Measurements from ENCODE around the gene E2F6. TPM values are rescaled to one million over a fixed set of nuclear protein-coding genes. Genes with fewer than 3 reads are reported as not detected.

E2F6 gene
- total and polyA plus RNA-seq, 2 of the 4 experiments (the other 2 are of a cell fraction) = 8.2 to 10.9 TPM

- H3K36me3 ChIP-seq (ENCODE audit: control insufficient read depth, insufficient read depth, low read length) = no peaks in the 10 kb centered on the region
- no peak overlapping the region for H2AK5ac ChIP-seq (ENCODE audit: low read depth, low read length)
- H3K18ac ChIP-seq (ENCODE audit: low read depth, low read length) = no peak overlapping the region
- H3K14ac ChIP-seq (replicated peaks; ENCODE audit: low read depth, low read length) = no peak overlapping the region
- no peak overlapping the region for H3K9ac ChIP-seq (ENCODE audit: low read depth, low read length)
- no CpG with 5 or more reads among the region's 2 CpGs for WGBS, 2 experiments (ENCODE audit: extremely low coverage in 2 of 2, insufficient read length in 1 of 2)
- H3K79me1 ChIP-seq (ENCODE audit: low read depth in 1 of 2, low read length in 2 of 2) = no peaks in the 10 kb centered on the region
- H4K8ac ChIP-seq (ENCODE audit: low read depth in 2 of 2, low read length in 2 of 2) = no peak overlapping the region
- POLR2A ChIA-PET (ENCODE audit: unreplicated experiment) = no interaction called here
- no peak overlapping the region for H2AFZ ChIP-seq (replicated peaks; ENCODE audit: low read length, poor library complexity)
- CTCF ChIA-PET = no interaction called here
- no peaks in the 10 kb centered on the region for H3K9me1 ChIP-seq (ENCODE audit: insufficient read depth, low read length)
- no peaks in the 10 kb centered on the region for H4K20me1 ChIP-seq (ENCODE audit: insufficient read depth, low read length)
- no peaks in the 10 kb centered on the region for H3K9me3 ChIP-seq (ENCODE audit: control insufficient read depth, insufficient read depth, low read length)
- H3K56ac ChIP-seq (ENCODE audit: extremely low read depth, insufficient read depth, low read length) = no peak overlapping the region
- H3K4me2 ChIP-seq (ENCODE audit: low read depth, low read length) = no peak overlapping the region
- H3K4me3 ChIP-seq (ENCODE audit: insufficient read depth, low read depth, low read length) = no peak overlapping the region
- H2AK9ac ChIP-seq (replicated peaks; ENCODE audit: low read depth, low read length, poor library complexity) = no peak overlapping the region
- H2BK5ac ChIP-seq (ENCODE audit: low read depth, low read length, poor library complexity, severe bottlenecking) = no peak overlapping the region
- H3K23ac ChIP-seq (ENCODE audit: low read depth, low read length) = no peak overlapping the region
- no peak overlapping the region for H2BK20ac ChIP-seq (ENCODE audit: low read depth, low read length)
- H3K27me3 ChIP-seq (ENCODE audit: control insufficient read depth, insufficient read depth, low read length) = peaks cover 55% of the 10 kb centered on the region
- intact Hi-C loops (cut with micrococcal nuclease) = no loop called here
- TF ChIP-seq RAD21 (IDR thresholded peaks at IDR 0.05; ENCODE audit: low read length) (no peak), SMC3 (IDR thresholded peaks at IDR 0.05; ENCODE audit: low read depth, low read length) (no peak), CEBPB (IDR thresholded peaks at IDR 0.05; ENCODE audit: low read depth, low read length) (no peak), FOS (IDR thresholded peaks at IDR 0.05; ENCODE audit: low read depth, low read length) (no peak), RCOR1 (IDR thresholded peaks at IDR 0.05; ENCODE audit: insufficient replicate concordance, low read length) (no peak), RFX5 (IDR thresholded peaks at IDR 0.05; ENCODE audit: low read depth, low read length) (no peak), CHD1 (IDR thresholded peaks at IDR 0.05; ENCODE audit: low read depth, low read length) (no peak), USF2 (IDR thresholded peaks at IDR 0.05; ENCODE audit: low read depth, low read length) (no peak), BHLHE40 (IDR thresholded peaks at IDR 0.05; ENCODE audit: low read depth, low read length) (no peak), MAZ (IDR thresholded peaks at IDR 0.05; ENCODE audit: borderline replicate concordance, low read depth, low read length) (no peak), POLR2A (IDR thresholded peaks at IDR 0.05; ENCODE audit: low read depth, low read length) (no peak), MAFK (IDR thresholded peaks at IDR 0.05; ENCODE audit: low read depth, low read length) (no peak), CTCF (conservative IDR thresholded peaks at IDR 0.05; ENCODE audit: low read depth, low read length) (no peak), NFE2L2 (IDR thresholded peaks at IDR 0.05; ENCODE audit: low read depth, low read length) (no peak), ELK1 (IDR thresholded peaks at IDR 0.05; ENCODE audit: borderline replicate concordance, low read depth, low read length) (no peak)
- DNase-seq (no peak), ATAC-seq (ENCODE audit: low read depth) (no peak)
- no peak overlapping the region for H2BK15ac ChIP-seq (ENCODE audit: low read depth, low read length)
- BruUV-seq (replicated peaks) = no TSS peak
- no peak overlapping the region for H2BK120ac ChIP-seq (ENCODE audit: low read depth, low read length)
- H4K5ac ChIP-seq (ENCODE audit: low read depth, low read length) = no peak overlapping the region
- H3K27ac ChIP-seq (ENCODE audit: insufficient read depth, low read length) = no peak overlapping the region
- dilution Hi-C loops (cut with HindIII; ENCODE audit: low sequenced_read_pairs, unreplicated experiment) = no loop called here
- H4K91ac ChIP-seq (ENCODE audit: insufficient read depth, low read depth, low read length) = no peak overlapping the region
- no peak overlapping the region for H3K4ac ChIP-seq (ENCODE audit: low read depth, low read length)
- in situ Hi-C loops (cut with MboI; ENCODE audit: low sequenced_read_pairs) = no loop called here
- H3K4me1 ChIP-seq (ENCODE audit: control insufficient read depth, insufficient read depth, low read length) = peaks cover 2% of the 10 kb centered on the region; the same call in 1 of the 2 replicates
These were observed 28.3 kb upstream of the E2F6 start for GRCh38 chr2:11494310-11494709.
